HG02938 (cell line): ENCODE data around the gene ASPM.
"Not testable (repeated sequence)": the region's sequence is repeated elsewhere in the genome, so short reads cannot be mapped to it uniquely, and the experiment has no call there.

Experiments
- ATAC-seq: cut with Tn5 transposase; IDR thresholded peaks from one replicate; pipeline ENCODE4 v1.9.1; 2021; ENCODE audit warnings: mild to moderate bottlenecking, moderate library complexity; ENCODE audit not compliant: unreplicated experiment

Gene ASPM

GRCh38 chr1:197145446-197146024, 934 bp downstream of the ASPM start:
- no peak for ATAC-seq

- ATAC-seq = no peak
These were observed 1.7 kb downstream of the ASPM start for GRCh38 chr1:197144570-197145325.

- no peak for ATAC-seq
These were observed 3.2 kb downstream of the ASPM start for GRCh38 chr1:197143276-197143675.

- no peak for ATAC-seq
These were observed 4.9 kb downstream of the ASPM start for GRCh38 chr1:197141575-197141974.

DNA sequence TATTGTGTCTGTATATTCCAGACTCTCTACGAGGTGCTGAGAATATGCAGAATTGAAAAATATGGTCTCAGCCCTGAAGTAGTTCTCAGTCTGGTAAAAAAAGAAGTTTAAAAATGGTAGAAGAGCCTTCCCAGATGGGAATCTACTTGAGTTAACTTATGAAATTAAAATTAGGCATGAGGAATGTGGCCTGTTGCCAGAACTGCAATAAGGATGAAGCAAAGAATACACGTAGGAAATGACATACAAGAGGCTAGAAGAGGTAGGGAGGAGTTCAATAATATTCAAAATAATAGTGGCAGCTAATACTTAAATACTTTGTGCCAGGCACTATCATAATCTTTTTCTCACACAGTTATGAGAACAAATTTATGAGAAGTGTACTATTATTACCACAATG, 6.3 kb downstream of the ASPM start:
- no peak for ATAC-seq

GRCh38 chr1:197139169-197139568, 7.3 kb downstream of the ASPM start:
- no peak for ATAC-seq

DNA sequence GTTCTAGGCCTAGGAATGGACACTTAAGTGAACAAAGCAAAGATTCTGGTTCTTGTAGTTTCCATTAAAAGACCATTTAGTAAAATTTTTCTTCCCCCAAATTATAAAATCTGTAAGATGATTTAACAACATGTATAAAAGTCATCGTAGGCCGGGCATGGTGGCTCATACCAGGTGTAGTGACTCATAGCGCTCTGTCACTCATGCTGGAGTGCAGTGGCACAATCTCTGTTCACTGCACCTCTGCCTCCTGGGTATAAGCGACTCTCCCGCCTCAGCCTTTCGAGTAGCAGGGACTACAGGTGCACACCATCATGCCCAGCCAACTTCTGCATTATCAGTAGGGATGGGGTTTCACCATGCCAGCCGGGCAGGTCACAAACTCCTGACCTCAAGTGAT, 9.1 kb downstream of the ASPM start:
- ATAC-seq = no peak

- no peak for ATAC-seq
These were observed 15.7 kb downstream of the ASPM start for GRCh38 chr1:197130677-197131304.

DNA sequence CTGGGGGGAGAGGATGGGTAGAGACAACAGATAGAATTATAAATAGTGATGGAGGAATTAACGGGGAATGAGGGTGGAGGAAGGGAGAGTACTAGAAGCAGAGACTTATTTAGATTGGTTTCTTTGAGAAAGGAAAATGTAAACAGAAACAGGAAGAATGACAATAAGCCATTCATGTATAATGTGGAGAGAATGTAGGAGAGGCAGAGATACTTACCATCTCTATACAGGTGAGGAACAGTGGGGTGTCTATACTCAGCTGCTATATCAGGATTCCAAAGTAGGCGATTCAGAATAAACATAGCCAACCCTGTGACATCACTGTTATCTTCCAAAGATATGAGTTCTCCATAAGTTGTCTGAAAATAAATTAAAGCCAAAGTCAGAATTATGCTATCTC, 16.8 kb downstream of the ASPM start:
- ATAC-seq = no peak

DNA sequence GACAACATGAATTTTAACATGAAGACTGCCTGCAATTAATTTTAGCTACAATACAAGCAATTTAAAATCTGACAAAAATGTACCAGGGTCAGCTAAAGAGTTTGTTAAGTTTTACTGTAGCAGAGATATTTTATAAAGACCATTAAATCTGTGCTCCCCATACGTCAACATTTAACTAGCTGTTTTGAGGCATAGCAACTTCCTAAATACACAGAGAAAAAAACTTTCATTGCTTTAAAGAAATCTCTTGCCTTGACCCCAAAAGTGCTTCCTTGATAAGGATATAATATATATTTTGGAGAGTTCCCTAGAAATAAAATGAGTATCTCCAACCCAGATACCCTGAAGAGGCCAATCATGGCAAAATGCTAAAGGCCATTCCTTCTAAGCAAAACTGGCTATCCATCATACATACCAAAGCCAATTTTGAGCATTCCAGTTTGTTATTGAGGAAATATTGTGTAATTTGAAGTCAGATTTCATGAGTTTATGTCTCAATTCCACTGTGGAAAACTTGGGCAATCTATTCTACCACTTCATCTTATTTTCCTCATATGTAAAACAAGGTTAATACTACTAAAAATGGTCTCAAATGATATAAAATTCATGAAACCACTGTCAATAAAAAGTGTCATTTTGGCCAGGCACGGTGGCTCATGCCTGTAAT, 19.1 kb downstream of the ASPM start:
- no peak for ATAC-seq

DNA sequence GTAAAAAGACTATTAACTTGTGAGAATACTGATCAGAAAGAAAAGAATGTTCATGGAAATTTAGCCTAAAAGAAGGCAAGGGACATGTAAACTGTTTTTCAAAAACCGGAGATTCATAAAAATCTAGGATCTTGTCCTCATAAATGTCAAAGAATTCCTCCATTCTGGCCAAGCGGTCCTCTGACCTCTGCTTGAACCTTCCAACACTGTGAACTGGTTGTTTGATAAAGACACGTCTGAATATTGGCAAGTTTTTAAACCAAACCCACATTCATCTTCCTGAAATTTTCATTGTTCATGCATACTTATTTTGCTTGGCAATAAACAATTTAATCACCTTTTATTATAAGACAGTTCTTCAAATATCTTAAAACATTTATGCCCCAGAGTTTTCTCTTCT, 19.8 kb downstream of the ASPM start:
- ATAC-seq = no peak

DNA sequence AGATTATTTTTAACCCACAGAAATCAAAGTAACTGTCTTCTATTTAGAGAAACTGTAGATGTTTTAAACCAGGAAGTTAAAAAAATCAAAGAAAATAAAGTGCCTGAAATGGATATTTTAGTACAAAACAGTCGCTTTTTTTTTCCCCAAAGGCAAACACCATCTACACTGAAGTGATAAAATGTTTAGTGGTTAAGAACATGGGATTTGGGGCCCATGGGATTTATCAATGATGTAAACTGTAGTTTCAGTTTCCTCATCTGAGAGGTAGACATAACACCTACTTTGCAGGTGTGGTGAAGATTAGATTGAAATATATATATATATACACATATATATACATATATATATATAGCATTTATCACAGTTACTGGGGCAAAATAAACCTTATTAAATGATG, 22.1 kb downstream of the ASPM start:
- ATAC-seq = no peak

GRCh38 chr1:197116156-197116555, 30.3 kb downstream of the ASPM start:
- ATAC-seq = no peak

DNA sequence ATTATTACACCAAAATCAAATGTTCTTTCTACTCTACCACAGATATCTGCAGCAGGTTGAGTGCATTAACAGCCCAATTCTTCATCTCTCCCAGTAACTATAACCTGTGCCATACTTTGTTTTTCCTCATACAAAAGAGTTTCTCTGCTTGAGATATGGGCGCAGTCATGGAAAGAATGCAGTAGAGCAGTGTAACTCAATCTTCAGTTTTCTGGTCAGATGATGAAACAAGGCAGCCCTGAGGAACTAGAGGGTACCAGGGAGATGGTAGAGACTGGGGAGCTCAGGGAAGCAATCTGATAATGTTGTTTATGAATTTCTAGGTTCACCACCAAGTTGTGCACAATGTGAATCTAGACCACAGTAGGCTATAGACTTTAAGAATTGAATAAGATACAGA, 39.6 kb downstream of the ASPM start:
- no peak for ATAC-seq

DNA sequence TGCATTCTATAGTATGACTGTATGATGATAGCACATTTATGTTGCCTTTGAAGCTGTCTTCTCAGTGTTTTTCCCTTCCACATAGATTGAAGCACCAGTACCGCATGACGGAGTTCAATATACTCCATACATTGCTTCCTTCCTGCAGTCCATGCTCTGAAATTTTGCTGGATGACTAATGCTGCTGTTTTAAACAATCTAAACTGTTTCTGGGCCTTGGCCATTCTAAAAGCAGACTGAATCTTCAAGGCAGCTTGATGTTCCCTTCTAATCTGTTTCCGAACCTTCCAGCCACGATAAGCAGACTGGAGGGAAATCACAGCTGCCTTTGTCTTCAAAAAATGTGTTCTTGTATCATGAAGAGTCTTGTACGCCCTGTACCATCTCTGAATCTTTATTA, 43.2 kb downstream of the ASPM start:
- ATAC-seq = no peak

DNA sequence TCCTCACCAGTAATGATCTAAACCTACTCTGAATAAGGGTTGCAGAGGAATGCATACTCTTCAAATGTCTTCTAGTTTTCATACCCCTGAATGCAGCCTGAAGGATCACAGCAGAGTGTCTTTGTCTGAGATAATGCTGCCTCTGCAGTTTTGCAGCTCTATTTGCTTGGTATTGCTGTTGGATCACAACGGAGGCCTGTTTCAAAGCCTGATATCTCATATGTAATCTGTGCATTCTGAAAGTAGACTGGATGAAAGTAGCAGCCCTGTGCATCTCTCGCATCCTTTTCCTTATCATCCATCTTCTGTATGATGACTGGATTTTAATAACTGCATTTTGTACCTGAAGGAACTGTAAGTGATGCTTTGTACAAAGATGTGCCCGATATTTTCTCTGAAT, 44.5 kb downstream of the ASPM start:
- no peak for ATAC-seq

DNA sequence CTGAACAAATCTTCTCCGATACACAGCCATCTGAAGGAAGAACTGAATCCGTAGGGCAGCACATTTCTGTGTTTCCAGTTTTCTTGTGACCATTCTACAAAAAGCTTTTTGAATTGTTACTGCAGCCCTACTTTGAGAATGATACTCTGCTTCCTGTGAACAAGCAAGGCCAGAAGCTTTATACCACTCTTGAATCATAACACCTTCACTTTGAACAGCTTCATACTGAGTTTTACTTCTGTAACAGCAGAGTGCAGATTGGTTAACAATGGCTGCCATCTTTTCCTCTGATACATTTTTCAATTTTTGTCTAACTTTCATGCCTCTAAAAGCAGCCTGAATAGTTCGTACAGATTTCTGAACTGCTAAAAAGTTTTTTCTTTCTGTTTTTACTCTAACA, 45.8 kb downstream of the ASPM start:
- no peak for ATAC-seq

- no peak for ATAC-seq
These were observed 47.0 kb downstream of the ASPM start for GRCh38 chr1:197099444-197099843.

DNA sequence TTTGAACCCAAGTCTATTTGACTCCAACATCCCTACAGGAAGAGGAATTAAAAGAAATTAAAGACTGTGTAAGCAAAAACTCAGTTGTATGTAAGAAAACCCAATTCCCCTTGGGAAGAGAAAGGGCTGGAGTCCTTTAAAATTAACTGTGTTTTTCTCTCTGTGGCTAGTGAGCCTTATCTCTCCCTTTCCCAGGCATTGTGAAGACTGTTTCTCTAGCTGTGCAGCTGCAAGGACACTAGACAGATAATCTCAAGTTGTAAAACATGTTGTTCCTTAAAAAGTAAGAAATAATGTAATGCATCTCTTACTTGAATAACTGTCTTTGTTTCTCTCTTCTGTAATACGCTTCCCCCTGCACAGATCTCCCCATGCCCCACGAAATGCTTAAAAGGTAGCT, 49.5 kb downstream of the ASPM start:
- not testable (repeated sequence) for ATAC-seq

DNA sequence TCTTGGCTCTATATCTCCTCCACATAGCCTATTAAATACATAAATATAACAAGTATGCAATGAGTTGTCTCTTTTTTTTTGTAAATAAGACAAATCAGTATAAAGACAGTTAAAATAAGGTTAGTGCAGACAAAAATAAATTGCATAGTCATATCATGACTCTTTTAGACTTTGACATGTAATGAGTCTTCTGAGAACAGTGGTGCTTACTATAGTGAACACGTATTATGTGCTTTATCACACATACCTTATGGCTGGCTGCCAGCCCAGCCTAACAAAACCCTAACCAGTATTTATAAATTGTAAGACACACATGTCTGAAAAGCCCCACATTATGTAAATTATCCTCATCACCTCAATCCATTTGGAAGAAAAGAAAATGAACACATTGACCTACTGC, 50.3 kb downstream of the ASPM start:
- ATAC-seq = no peak

- ATAC-seq = no peak
These were observed 53.1 kb downstream of the ASPM start for GRCh38 chr1:197093226-197093885.
